HCT116 (cell line): ENCODE measurements around the gene MED15. TPM values are rescaled to one million over a fixed set of nuclear protein-coding genes. Genes with fewer than 3 reads are reported as not detected.

Source experiments
- ATAC-seq: fragments of 200-7000 bp; cut with Tn5 transposase; 2 replicates; pipeline ENCODE4 v1.9.1; 2020; ENCODE audit warnings: mild to moderate bottlenecking, moderate library complexity
- BruUV-seq: library from RNA; stranded (reverse); fragments of 400-500 nt; replicated peaks from 2 replicates; lab custom pipeline; 2021; lab: Mats Ljungman, UMichigan
- CTCF ChIA-PET: fragments of 300-600 bp; sonication (Branson Sonifier 250); formaldehyde crosslinking; loops from one replicate; lab custom pipeline; 2021; ENCODE audit warnings: antibody characterized with exemption; lab: Charles Lee
- POLR2A ChIA-PET: fragments of 300-600, 350-600 bp; sonication (Branson Sonifier 250); formaldehyde crosslinking; loops from one replicate; lab custom pipeline; 2021; ENCODE audit warnings: antibody characterized with exemption; lab: Charles Lee
- RAD21 ChIA-PET, 2 experiments: fragments of 300-600 bp; sonication (Branson Sonifier 250); formaldehyde crosslinking; loops; one replicate each; lab custom pipeline; 2023; ENCODE audit warnings: low total read pairs in 2 of 2; ENCODE audit not compliant: uncharacterized antibody in 2 of 2, unreplicated experiment in 2 of 2, low non-redundant PET in 1 of 2; lab: Charles Lee
- DNase-seq: peaks from one replicate; pipeline ENCODE4 v3.0.0-alpha.2; 2010; ENCODE audit warnings: low read depth, low spot score
- H2AFZ ChIP-seq: fragments of 200-600 bp; shearing (Covaris generic), sonication (generic); 2 replicates; pipeline ENCODE4 v1.6.1; 2017; ENCODE audit warnings: low read depth, mixed run types, mixed read lengths, antibody characterized with exemption, low read length; ENCODE audit not compliant: poor library complexity, severe bottlenecking
- H3K27ac ChIP-seq: 2 replicates; pipeline ENCODE4 v1.5.1; 2012; ENCODE audit warnings: low read depth, low read length
- H3K27me3 ChIP-seq: fragments of 200-600 bp; sonication (generic); 2 replicates; pipeline ENCODE4 v1.6.1; 2016; ENCODE audit warnings: mixed run types, low read length, mixed read lengths; ENCODE audit not compliant: insufficient read depth
- H3K36me3 ChIP-seq, 2 experiments: fragments of 200-500 bp in 1 of 2; fragments of 200-600 bp in 1 of 2; sonication (Bioruptor generic) in 1 of 2; sonication (generic) in 1 of 2; 2 replicates each; pipeline versions ENCODE4 v1.5.1 to v1.6.1; 2014 to 2016; ENCODE audit warnings: low read length in 2 of 2, inconsistent platforms in 1 of 2, mixed read lengths in 1 of 2, mixed run types in 1 of 2; ENCODE audit not compliant: insufficient read depth in 2 of 2, control insufficient read depth in 1 of 2
- H3K4me1 ChIP-seq, 2 experiments: fragments of 200-600 bp in 1 of 2; sonication (generic) in 1 of 2; 2 replicates each; pipeline versions ENCODE4 v1.5.1 to v1.6.1; 2012 to 2017; ENCODE audit warnings: low read length in 2 of 2, inconsistent platforms in 1 of 2, mild to moderate bottlenecking in 1 of 2, mixed read lengths in 1 of 2, mixed run types in 1 of 2, moderate library complexity in 1 of 2; ENCODE audit not compliant: insufficient read depth in 2 of 2, control insufficient read depth in 1 of 2
- H3K4me2 ChIP-seq: fragments of 200-600 bp; sonication (generic); 2 replicates; pipeline ENCODE4 v1.6.1; 2017; ENCODE audit warnings: mixed run types, low read length, mixed read lengths
- H3K4me3 ChIP-seq, 2 experiments: fragments of 200-600 bp in 1 of 2; sonication (generic) in 1 of 2; replicated peaks in 1 of 2; 2 replicates each; pipeline ENCODE4 v1.5.1; 2011 to 2016; ENCODE audit warnings: low read length in 2 of 2, control low read depth in 1 of 2, low read depth in 1 of 2, mild to moderate bottlenecking in 1 of 2, mixed read lengths in 1 of 2, mixed run types in 1 of 2
- H3K79me2 ChIP-seq: fragments of 200-600 bp; sonication (generic); 2 replicates; pipeline ENCODE4 v1.6.1; 2017; ENCODE audit warnings: mild to moderate bottlenecking, mixed run types, low read length, moderate library complexity, mixed read lengths; ENCODE audit not compliant: insufficient read depth
- H3K9ac ChIP-seq: fragments of 200-600 bp; sonication (generic); 2 replicates; pipeline ENCODE4 v1.6.1; 2016; ENCODE audit warnings: low read length, mixed read lengths
- H3K9me2 ChIP-seq: fragments of 200-600 bp; sonication (generic), shearing (Covaris generic); 2 replicates; pipeline ENCODE4 v1.6.1; 2017; ENCODE audit warnings: mixed run types, mild to moderate bottlenecking, moderate library complexity; ENCODE audit not compliant: insufficient read depth
- H3K9me3 ChIP-seq, 2 experiments: fragments of 200-500 bp in 1 of 2; fragments of 200-600 bp in 1 of 2; sonication (Bioruptor generic) in 1 of 2; sonication (generic) in 1 of 2; 2 replicates each; pipeline ENCODE4 v1.6.1; 2014 to 2017; ENCODE audit warnings: low read length in 2 of 2, mixed read lengths in 2 of 2, inconsistent platforms in 1 of 2, low read depth in 1 of 2, mild to moderate bottlenecking in 1 of 2, mixed run types in 1 of 2, moderate library complexity in 1 of 2; ENCODE audit not compliant: control insufficient read depth in 1 of 2, insufficient read depth in 1 of 2
- H4K20me1 ChIP-seq: fragments of 200-600 bp; sonication (generic), shearing (Covaris generic); 2 replicates; pipeline ENCODE4 v1.6.1; 2017; ENCODE audit warnings: mixed run types, mild to moderate bottlenecking, moderate library complexity; ENCODE audit not compliant: insufficient read depth
- CBX3 ChIP-seq: IDR thresholded peaks from 2 replicates; pipeline ENCODE4 v1.6.1; 2012; ENCODE audit warnings: low read depth
- CTCF ChIP-seq, 3 experiments: fragments of 200-600 bp in 1 of 3; sonication (generic) in 1 of 3; IDR thresholded peaks in 2 of 3; conservative IDR thresholded peaks in 1 of 3; 2 replicates each; pipeline ENCODE4 v1.5.1; 2012 to 2017; ENCODE audit warnings: low read depth in 2 of 3, low read length in 2 of 3, antibody characterized with exemption in 1 of 3, borderline replicate concordance in 1 of 3, control low read depth in 1 of 3, mild to moderate bottlenecking in 1 of 3, mixed read lengths in 1 of 3, mixed run types in 1 of 3, moderate library complexity in 1 of 3; ENCODE audit not compliant: insufficient read depth in 1 of 3
- EGR1 ChIP-seq: IDR thresholded peaks from 2 replicates; pipeline ENCODE4 v1.6.1; 2012; ENCODE audit warnings: low read depth
- ELF1 ChIP-seq: IDR thresholded peaks from 2 replicates; pipeline ENCODE4 v1.6.1; 2012; ENCODE audit warnings: low read depth, borderline replicate concordance
- EZH2 ChIP-seq: fragments of 200-600 bp; sonication (generic); IDR thresholded peaks from 2 replicates; pipeline ENCODE4 v1.6.1; 2017; ENCODE audit warnings: antibody characterized with exemption, mixed run types
- EZH2phosphoT487 ChIP-seq: fragments of 200-600 bp; IDR thresholded peaks from 2 replicates; pipeline ENCODE4 v1.6.1; 2018; ENCODE audit warnings: antibody characterized with exemption, borderline replicate concordance
- RAD21 ChIP-seq: IDR thresholded peaks from 2 replicates; pipeline ENCODE4 v1.6.1; 2012; ENCODE audit warnings: low read depth, mild to moderate bottlenecking
- SIN3A ChIP-seq: IDR thresholded peaks from 2 replicates; pipeline ENCODE4 v1.6.1; 2012; ENCODE audit warnings: low read depth
- SP1 ChIP-seq: IDR thresholded peaks from 2 replicates; pipeline ENCODE4 v1.6.1; 2012; ENCODE audit warnings: low read depth
- SRF ChIP-seq: IDR thresholded peaks from 2 replicates; pipeline ENCODE4 v1.6.1; 2012; ENCODE audit warnings: low read depth
- YY1 ChIP-seq: IDR thresholded peaks from 2 replicates; pipeline ENCODE4 v1.6.1; 2011; ENCODE audit warnings: low read length, low read depth, moderate library complexity, mild to moderate bottlenecking; ENCODE audit not compliant: insufficient replicate concordance; ENCODE audit errors: extremely low read depth
- intact Hi-C: fragments of 100-400 bp; cut with micrococcal nuclease; formaldehyde crosslinking; loops from 2 replicates; pipeline ENCODE4 v1.10.0; 2022
- total RNA-seq: library from RNA; stranded (reverse); gene quantifications from one replicate; pipeline ENCODE4 v1.2.1, GENCODE V29; 2021; ENCODE audit not compliant: unreplicated experiment
- TF ChIP-seq, protein P1 (sequence below): IDR thresholded peaks from 2 replicates; pipeline ENCODE4 v1.6.1; 2012

Gene MED15
- total RNA-seq, 1 experiment from 2014 or later, result 81.3 TPM

- ChIA-PET POLR2A (no interaction called here), RAD21 (no interaction called here), CTCF (interaction anchor here (0.9 kb wide), 1 partner anchor 109 kb away, joined by 5 read pairs; no protein-coding TSS in a partner anchor)
- Histone ChIP-seq H3K4me2 (peak overlapping the region; percentile 54), H3K27me3 (no peaks in the 10 kb centered on the region), H3K9me2 (no peaks in the 10 kb centered on the region), H3K4me1 (peaks cover 44 to 75% of the 10 kb centered on the region in 2 experiments), H3K79me2 (peaks cover 100% of the 10 kb centered on the region), H3K9ac (peak overlapping the region; percentile 26; the same call in 1 of the 2 replicates), H3K9me3 (no peaks in the 10 kb centered on the region), H3K27ac (peak overlapping the region; percentile 33; the same call in 1 of the 2 replicates), H2AFZ (no peak overlapping the region), H3K4me3 (no peak overlapping the region), H4K20me1 (no peaks in the 10 kb centered on the region; the same call in 1 of the 2 replicates), H3K36me3 (peaks cover 2 to 8% of the 10 kb centered on the region in 2 experiments; a peak in 2 of 4 replicates)
- intact Hi-C loops, result no loop called here
- no peak for ATAC-seq
- no TSS peak for BruUV-seq
- TF ChIP-seq EZH2 (no peak), ELF1 (no peak), RAD21 (no peak), SIN3A (no peak), CTCF (IDR thresholded peaks at IDR 0.05 in 2 of 3, conservative IDR thresholded peaks at IDR 0.05 in 1 of 3; ENCODE audit: borderline replicate concordance in 1 of 3, insufficient read depth in 1 of 3, low read depth in 2 of 3, low read length in 2 of 3) (no peak), EGR1 (no peak), YY1 (no peak), SP1 (no peak), CBX3 (no peak), SRF (no peak), EZH2phosphoT487 (no peak)
- TF ChIP-seq, protein P1, sequence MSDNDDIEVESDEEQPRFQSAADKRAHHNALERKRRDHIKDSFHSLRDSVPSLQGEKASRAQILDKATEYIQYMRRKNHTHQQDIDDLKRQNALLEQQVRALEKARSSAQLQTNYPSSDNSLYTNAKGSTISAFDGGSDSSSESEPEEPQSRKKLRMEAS, result no peak
- DNase-seq, result no peak
These were observed 19.4 kb downstream of the MED15 start for GRCh38 chr22:20526628-20527355.
